ENCODE data around the gene WIPI1.
"Not testable (repeated sequence)": the region's sequence is repeated elsewhere in the genome, so short reads cannot be mapped to it uniquely, and the experiment has no call there.

WIPI1 gene

DNA sequence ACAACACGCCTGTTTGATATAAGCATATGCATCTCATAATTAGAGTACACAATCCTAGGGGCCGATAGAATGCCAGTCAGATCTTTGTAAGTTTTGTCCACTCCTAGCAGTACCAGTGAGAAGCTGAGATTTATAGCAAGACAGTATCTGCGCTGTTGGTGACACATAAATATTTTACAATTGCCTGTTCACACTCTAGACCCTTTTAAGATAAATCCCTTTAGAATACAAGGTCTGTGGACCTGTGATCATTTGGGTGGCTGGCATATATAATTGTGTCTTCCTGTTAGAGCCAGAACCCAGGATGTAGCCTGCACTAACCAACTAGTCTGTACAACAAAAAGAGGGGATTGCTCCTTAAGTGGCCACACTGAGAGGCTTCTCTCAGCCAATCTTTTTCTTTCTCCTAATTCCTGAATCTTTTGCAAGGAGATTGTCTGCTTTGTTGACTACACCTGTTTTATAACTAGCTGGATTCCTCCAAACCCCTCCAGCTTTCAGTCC, 74.7 kb downstream of the WIPI1 start:
- no peak for DNase-seq

- DNase-seq = peak; percentile 23
Observed at GRCh38 chr17:68381076-68381900, 76.0 kb downstream of the WIPI1 start.

DNA sequence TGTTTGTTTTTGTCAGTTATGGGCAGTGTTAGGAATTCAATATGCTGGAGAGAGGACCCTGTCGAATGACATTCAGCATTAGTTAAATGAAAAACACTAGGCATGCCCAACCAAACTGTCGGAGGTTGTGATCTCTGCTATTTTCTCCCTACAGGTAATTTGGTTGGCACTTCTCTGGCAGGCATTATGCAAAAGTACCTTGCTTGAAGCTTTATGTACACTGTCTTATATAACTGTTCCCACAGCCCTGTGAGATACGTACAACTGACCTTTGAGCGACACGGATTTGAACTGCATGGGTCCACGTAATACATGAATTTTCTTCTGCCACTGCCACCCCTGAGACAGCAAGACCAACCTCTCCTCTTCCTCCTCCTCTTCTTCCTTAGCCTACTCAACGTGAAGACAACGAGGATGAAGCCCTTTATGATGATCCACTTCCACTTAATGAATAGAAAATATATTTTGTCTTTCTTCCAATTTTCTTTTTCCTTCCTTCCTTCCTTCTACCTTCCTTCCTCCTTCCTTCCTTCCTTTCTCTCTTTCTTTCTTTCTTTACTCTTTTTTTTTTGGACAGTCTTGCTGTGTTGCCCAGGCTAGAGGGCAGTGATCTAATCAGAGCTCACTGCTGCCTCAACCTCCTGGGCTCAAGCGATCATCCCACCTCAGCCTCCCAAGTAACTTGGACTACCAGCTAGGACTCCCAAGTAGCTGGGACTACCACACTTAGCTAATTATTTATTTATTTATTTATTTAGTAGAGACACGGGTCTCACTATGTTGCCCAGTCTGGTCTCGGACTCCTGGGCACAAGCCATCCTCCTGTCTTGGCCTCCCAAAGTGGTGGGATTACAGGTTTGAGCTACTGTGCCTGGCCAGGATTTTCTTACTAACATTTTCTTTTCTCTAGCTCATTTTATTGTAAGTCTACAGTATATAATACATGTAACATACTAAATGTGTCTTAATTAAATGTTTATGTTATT, 77.3 kb downstream of the WIPI1 start:
- DNase-seq = no peak

- DNase-seq = no peak
Observed at GRCh38 chr17:68379177-68379510, 78.2 kb downstream of the WIPI1 start.

GRCh38 chr17:68378268-68379176, 78.8 kb downstream of the WIPI1 start:
- no peak for DNase-seq

DNA sequence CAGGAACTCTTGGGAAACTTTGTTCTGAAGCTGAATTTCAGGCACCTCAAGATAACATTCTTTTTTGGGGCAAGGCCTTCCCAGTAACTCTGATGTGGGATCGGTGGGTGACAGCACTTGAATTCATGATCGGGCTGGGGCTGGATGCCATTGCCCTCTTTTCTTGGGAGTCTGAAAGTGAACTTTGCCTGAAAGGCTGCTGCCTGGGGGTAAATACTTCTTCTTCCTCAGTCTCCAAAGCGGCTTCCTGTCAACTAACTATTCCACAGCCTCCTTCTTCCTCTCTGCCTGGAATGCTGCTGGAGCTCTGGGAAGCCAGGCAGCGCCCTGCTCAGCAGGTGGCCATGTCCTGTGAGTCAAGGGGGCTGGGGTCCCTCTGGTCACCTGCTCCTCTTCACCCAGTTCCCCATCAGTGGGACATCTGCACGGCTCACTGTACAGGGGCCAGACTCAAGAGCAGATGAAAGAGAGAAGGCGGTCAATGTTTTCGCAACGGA, 79.5 kb downstream of the WIPI1 start:
- DNase-seq = no peak

DNA sequence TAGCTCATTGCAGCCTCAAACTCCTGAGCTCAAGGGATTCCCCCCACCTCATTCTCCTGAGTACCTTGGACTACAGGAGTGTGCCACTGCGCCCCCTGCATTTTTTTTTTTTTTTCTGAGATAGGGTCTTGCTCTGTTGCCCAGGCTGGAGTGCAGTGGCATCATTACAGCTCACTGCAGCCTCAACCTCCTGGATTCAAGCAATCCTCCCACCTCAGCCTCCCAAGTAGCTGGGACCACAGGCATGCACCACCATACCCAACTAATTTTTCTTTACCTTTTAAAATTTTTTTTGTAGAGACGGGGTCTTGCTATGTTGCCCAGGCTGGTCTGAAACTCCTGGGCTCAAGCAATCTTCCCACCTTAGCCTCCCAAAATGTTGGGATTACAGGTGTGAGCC, 81.1 kb downstream of the WIPI1 start:
- DNase-seq = not testable (repeated sequence)

DNA sequence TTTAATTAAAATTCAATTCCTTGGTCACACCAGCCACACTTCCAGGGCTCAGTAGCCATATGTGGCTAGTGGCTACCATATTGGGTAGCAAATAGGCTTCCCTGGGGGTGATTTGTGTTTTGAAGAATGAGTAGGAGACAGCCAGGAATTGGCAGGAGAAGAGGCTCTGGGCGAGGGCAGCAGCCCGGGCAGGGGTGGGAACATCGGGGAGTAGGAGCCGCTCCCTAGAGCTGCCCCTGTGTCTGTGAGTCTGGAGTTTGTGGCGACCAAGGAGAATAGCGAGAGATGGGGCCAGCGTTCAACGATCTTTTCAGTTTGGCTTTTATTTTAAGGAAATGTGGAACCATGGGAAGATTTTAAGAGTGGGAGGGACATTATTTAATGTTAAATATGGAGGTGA, 81.7 kb downstream of the WIPI1 start:
- DNase-seq = no peak

All from activated CD4-positive, alpha-beta T cell treated with anti-CD3 and anti-CD28 coated beads for 48 hours (primary cell).